H9 (cell line): ENCODE results near the gene DFFB. TPM values are rescaled to one million over a fixed set of nuclear protein-coding genes. Genes with fewer than 3 reads are reported as not detected.

ENCODE experiments used
- DNase-seq: peaks from one replicate; pipeline ENCODE4 v3.0.0-alpha.2; 2017
- H2AFZ ChIP-seq: one replicate; pipeline ENCODE4 v1.6.1; 2013; ENCODE audit warnings: mild to moderate bottlenecking, low read length, control low read depth, moderate library complexity
- H2AK5ac ChIP-seq: 2 replicates; pipeline ENCODE4 v1.6.1; 2013; ENCODE audit warnings: low read length, control low read depth, mixed read lengths; ENCODE audit not compliant: insufficient read length
- H2BK120ac ChIP-seq: one replicate; pipeline ENCODE4 v1.6.1; 2013; ENCODE audit warnings: low read depth, mild to moderate bottlenecking, low read length, control low read depth, inconsistent platforms; ENCODE audit not compliant: poor library complexity, severe bottlenecking
- H2BK12ac ChIP-seq: 2 replicates; pipeline ENCODE4 v1.6.1; 2013; ENCODE audit warnings: low read length, control low read depth, mixed read lengths, low read depth; ENCODE audit not compliant: insufficient read length
- H2BK15ac ChIP-seq: 2 replicates; pipeline ENCODE4 v1.6.1; 2013; ENCODE audit warnings: low read depth, low read length, control low read depth
- H2BK20ac ChIP-seq: one replicate; pipeline ENCODE4 v1.6.1; 2013; ENCODE audit warnings: low read depth, mild to moderate bottlenecking, low read length, control low read depth, inconsistent platforms; ENCODE audit not compliant: poor library complexity, severe bottlenecking
- H2BK5ac ChIP-seq: 2 replicates; pipeline ENCODE4 v1.6.1; 2013; ENCODE audit warnings: low read length, control low read depth, mixed read lengths; ENCODE audit not compliant: insufficient read length
- H3K14ac ChIP-seq: 2 replicates; pipeline ENCODE4 v1.6.1; 2013; ENCODE audit warnings: low read length, control low read depth; ENCODE audit not compliant: insufficient read depth
- H3K18ac ChIP-seq: 2 replicates; pipeline ENCODE4 v1.6.1; 2013; ENCODE audit warnings: low read depth, mild to moderate bottlenecking, mixed read lengths, low read length, control low read depth; ENCODE audit not compliant: insufficient read length
- H3K23ac ChIP-seq: 2 replicates; pipeline ENCODE4 v1.6.1; 2013; ENCODE audit warnings: low read length, control low read depth, mixed read lengths, low read depth; ENCODE audit not compliant: insufficient read length
- H3K23me2 ChIP-seq: 2 replicates; pipeline ENCODE4 v1.6.1; 2013; ENCODE audit warnings: low read depth, mild to moderate bottlenecking, mixed read lengths, low read length, control low read depth; ENCODE audit not compliant: insufficient read length, poor library complexity, severe bottlenecking
- H3K27ac ChIP-seq: 2 replicates; pipeline ENCODE4 v1.5.1; 2013; ENCODE audit warnings: low read length, control low read depth, mixed read lengths, low read depth; ENCODE audit not compliant: insufficient read length
- H3K27me3 ChIP-seq: 2 replicates; pipeline ENCODE4 v1.6.1; 2013; ENCODE audit warnings: low read length, control low read depth, inconsistent platforms; ENCODE audit not compliant: insufficient read depth
- H3K4ac ChIP-seq: 2 replicates; pipeline ENCODE4 v1.6.1; 2013; ENCODE audit warnings: low read depth, mild to moderate bottlenecking, control low read depth, inconsistent platforms, low read length, moderate library complexity
- H3K4me1 ChIP-seq: 2 replicates; pipeline ENCODE4 v1.6.1; 2013; ENCODE audit warnings: low read length, control low read depth, inconsistent platforms; ENCODE audit not compliant: insufficient read depth
- H3K4me2 ChIP-seq: 2 replicates; pipeline ENCODE4 v1.6.1; 2013; ENCODE audit warnings: low read length, control low read depth, mixed read lengths; ENCODE audit not compliant: insufficient read length, insufficient read depth
- H3K56ac ChIP-seq: 2 replicates; pipeline ENCODE4 v1.6.1; 2013; ENCODE audit warnings: low read depth, mild to moderate bottlenecking, mixed read lengths, low read length, control low read depth; ENCODE audit not compliant: insufficient read length
- H3K79me1 ChIP-seq: 2 replicates; pipeline ENCODE4 v1.6.1; 2013; ENCODE audit warnings: low read depth, mild to moderate bottlenecking, moderate library complexity, low read length, control low read depth, inconsistent platforms; ENCODE audit not compliant: insufficient read depth, poor library complexity, severe bottlenecking
- H3K79me2 ChIP-seq: 2 replicates; pipeline ENCODE4 v1.6.1; 2013; ENCODE audit warnings: low read length, control low read depth, inconsistent platforms; ENCODE audit not compliant: insufficient read depth
- H3K9ac ChIP-seq: 2 replicates; pipeline ENCODE4 v1.6.1; 2013; ENCODE audit warnings: low read length, control low read depth, mixed read lengths; ENCODE audit not compliant: insufficient read length; ENCODE audit errors: extremely low read depth
- H3K9me3 ChIP-seq: one replicate; pipeline ENCODE4 v1.6.1; 2013; ENCODE audit warnings: low read depth, low read length, inconsistent platforms; ENCODE audit not compliant: control insufficient read depth
- H3T11ph ChIP-seq: one replicate; pipeline ENCODE4 v1.6.1; 2013; ENCODE audit warnings: mild to moderate bottlenecking, low read length, control low read depth, inconsistent platforms
- H4K20me1 ChIP-seq: one replicate; pipeline ENCODE4 v1.6.1; 2013; ENCODE audit not compliant: control insufficient read depth, insufficient read length, insufficient read depth
- H4K5ac ChIP-seq: 2 replicates; pipeline ENCODE4 v1.6.1; 2013; ENCODE audit warnings: low read depth, mild to moderate bottlenecking, mixed read lengths, low read length, control low read depth; ENCODE audit not compliant: insufficient read length
- H4K8ac ChIP-seq: replicated peaks from 2 replicates; pipeline ENCODE4 v1.6.1; 2013; ENCODE audit warnings: low read length, control low read depth, mixed read lengths, low read depth; ENCODE audit not compliant: insufficient read length
- H4K91ac ChIP-seq: 2 replicates; pipeline ENCODE4 v1.6.1; 2013; ENCODE audit warnings: low read depth, mild to moderate bottlenecking, moderate library complexity, mixed read lengths, low read length, control low read depth; ENCODE audit not compliant: insufficient read length
- H3K27ac Mint-ChIP-seq, 3 experiments: 2 replicates in 2 of 3; 3 replicates in 1 of 3; pipeline ENCODE4 v1.8.0; 2020 to 2021; ENCODE audit warnings: mixed read lengths in 3 of 3, mild to moderate bottlenecking in 1 of 3, moderate library complexity in 1 of 3
- H3K27me3 Mint-ChIP-seq: 2 replicates; pipeline ENCODE4 v1.8.0; 2021; ENCODE audit warnings: low read depth, mild to moderate bottlenecking, moderate library complexity, mixed read lengths
- H3K36me3 Mint-ChIP-seq, 3 experiments: 2 replicates in 2 of 3; 3 replicates in 1 of 3; pipeline ENCODE4 v1.8.0; 2020 to 2021; ENCODE audit warnings: low read depth in 3 of 3, mixed read lengths in 3 of 3; ENCODE audit not compliant: insufficient read depth in 1 of 3
- H3K4me1 Mint-ChIP-seq, 2 experiments: 2 replicates each; pipeline ENCODE4 v1.8.0; 2020; ENCODE audit warnings: mixed read lengths in 2 of 2
- H3K4me3 Mint-ChIP-seq, 2 experiments: 2 replicates in 1 of 2; 3 replicates in 1 of 2; pipeline ENCODE4 v1.8.0; 2020 to 2021; ENCODE audit warnings: mild to moderate bottlenecking in 2 of 2, mixed read lengths in 2 of 2, moderate library complexity in 1 of 2
- H3K9me3 Mint-ChIP-seq, 2 experiments: 2 replicates in 1 of 2; 3 replicates in 1 of 2; pipeline ENCODE4 v1.8.0; 2020; ENCODE audit warnings: mild to moderate bottlenecking in 2 of 2, mixed read lengths in 2 of 2, moderate library complexity in 1 of 2
- WGBS: extraction: QIAGEN DNeasy Blood & Tissue Kit; methylation state at CpG from one replicate; pipeline ENCODE4 v1.1.7; 2013; ENCODE audit warnings: missing lambda C conversion rate, low lambda C conversion rate, mixed read lengths; ENCODE audit not compliant: insufficient read length; ENCODE audit errors: extremely low coverage; 5-methylcytosine and 5-hydroxymethylcytosine counted together
- total RNA-seq: library from RNA; stranded (reverse); gene quantifications from 2 replicates; pipeline ENCODE4 v1.2.1, GENCODE V29; 2021
- TF ChIP-seq, protein P1 (sequence below): fragments of 200-600 bp; sonication (generic); conservative IDR thresholded peaks from 3 replicates; pipeline ENCODE4 v1.8.0; 2021; ENCODE audit warnings: antibody characterized with exemption, mild to moderate bottlenecking

Gene DFFB
- total RNA-seq, 1 experiment from 2014 or later = 9.7 TPM

DNA sequence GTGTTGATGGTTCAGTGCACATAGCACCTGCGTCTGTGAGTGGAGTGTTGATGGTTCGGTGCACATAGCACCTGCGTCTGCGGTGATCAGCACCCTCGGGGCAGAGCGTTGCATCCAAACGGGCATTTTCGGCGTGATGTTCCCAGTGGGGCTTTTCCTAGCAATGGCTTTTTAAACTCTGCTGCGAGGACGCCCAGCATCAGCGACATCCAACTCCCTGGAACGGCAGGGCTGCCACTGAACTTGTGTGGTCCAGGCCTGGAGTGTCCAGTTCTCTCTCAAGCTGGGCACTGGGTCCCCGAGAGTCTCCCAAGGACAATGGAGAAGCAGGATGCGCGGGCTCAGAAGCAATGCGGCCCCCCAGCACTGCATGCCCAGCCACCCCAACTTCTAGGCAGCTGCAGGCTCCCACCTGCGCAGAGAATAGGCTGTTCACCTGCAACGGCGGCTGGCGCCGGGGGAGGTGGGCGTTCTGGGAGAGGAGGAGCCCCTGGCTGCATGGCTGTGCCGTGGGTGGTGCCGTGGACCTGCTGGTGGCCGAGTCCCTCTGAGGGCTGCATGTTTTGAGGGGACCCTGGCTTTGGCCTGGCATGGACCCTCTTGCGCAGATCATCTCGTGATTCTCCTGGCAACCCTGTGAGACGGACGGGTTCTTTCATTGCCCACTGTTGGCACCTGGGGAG is 52.9 kb downstream of the DFFB start:
- Mint-ChIP-seq H3K27me3 (peaks cover 5% of the 10 kb centered on the region), H3K27ac (no peak overlapping the region), H3K4me1 (peaks cover 16 to 19% of the 10 kb centered on the region in 2 experiments), H3K36me3 (no peaks in the 10 kb centered on the region), H3K9me3 (no peaks in the 10 kb centered on the region), H3K4me3 (no peak overlapping the region)
- no peak overlapping the region for H4K91ac ChIP-seq
- H3K79me1 ChIP-seq = no peaks in the 10 kb centered on the region
- H2AFZ ChIP-seq = no peak overlapping the region
- H3K56ac ChIP-seq = no peak overlapping the region
- no peaks in the 10 kb centered on the region for H3K23me2 ChIP-seq
- H3K4me1 ChIP-seq = no peaks in the 10 kb centered on the region; the same call in 1 of the 2 replicates
- no peak for DNase-seq
- WGBS = no CpG with 5 or more reads among the region's 30 CpGs
- H4K5ac ChIP-seq = no peak overlapping the region
- no peak overlapping the region for H2BK12ac ChIP-seq
- H3K9me3 ChIP-seq = no peaks in the 10 kb centered on the region
- H2AK5ac ChIP-seq = no peak overlapping the region
- H2BK20ac ChIP-seq = no peak overlapping the region
- H4K20me1 ChIP-seq = no peaks in the 10 kb centered on the region
- no peak overlapping the region for H2BK15ac ChIP-seq
- no peak overlapping the region for H3K4ac ChIP-seq
- H3K18ac ChIP-seq = no peak overlapping the region
- H3K27me3 ChIP-seq = no peaks in the 10 kb centered on the region
- H3K4me2 ChIP-seq = no peak overlapping the region
- no peak overlapping the region for H3K23ac ChIP-seq
- no peak overlapping the region for H2BK5ac ChIP-seq
- H3K9ac ChIP-seq = no peak overlapping the region
- H3K14ac ChIP-seq = no peak overlapping the region
- no peak overlapping the region for H2BK120ac ChIP-seq
- H4K8ac ChIP-seq = no peak overlapping the region
- H3K27ac ChIP-seq = no peak overlapping the region
- H3K79me2 ChIP-seq = no peaks in the 10 kb centered on the region
- TF ChIP-seq, protein P1, sequence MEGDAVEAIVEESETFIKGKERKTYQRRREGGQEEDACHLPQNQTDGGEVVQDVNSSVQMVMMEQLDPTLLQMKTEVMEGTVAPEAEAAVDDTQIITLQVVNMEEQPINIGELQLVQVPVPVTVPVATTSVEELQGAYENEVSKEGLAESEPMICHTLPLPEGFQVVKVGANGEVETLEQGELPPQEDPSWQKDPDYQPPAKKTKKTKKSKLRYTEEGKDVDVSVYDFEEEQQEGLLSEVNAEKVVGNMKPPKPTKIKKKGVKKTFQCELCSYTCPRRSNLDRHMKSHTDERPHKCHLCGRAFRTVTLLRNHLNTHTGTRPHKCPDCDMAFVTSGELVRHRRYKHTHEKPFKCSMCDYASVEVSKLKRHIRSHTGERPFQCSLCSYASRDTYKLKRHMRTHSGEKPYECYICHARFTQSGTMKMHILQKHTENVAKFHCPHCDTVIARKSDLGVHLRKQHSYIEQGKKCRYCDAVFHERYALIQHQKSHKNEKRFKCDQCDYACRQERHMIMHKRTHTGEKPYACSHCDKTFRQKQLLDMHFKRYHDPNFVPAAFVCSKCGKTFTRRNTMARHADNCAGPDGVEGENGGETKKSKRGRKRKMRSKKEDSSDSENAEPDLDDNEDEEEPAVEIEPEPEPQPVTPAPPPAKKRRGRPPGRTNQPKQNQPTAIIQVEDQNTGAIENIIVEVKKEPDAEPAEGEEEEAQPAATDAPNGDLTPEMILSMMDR = no peak
- H3T11ph ChIP-seq = no peak overlapping the region
